Stomach (tissue), 9 donors: ENCODE measurements around the gene KCNH1. TPM values are rescaled to one million over a fixed set of nuclear protein-coding genes. Genes with fewer than 3 reads are reported as not detected.

Experiments used
- DNase-seq, 2 donors: peaks; one replicate each; pipeline versions ENCODE4 v3.0.0 to v3.0.0-alpha.2; 2013 to 2019
- H3K27ac ChIP-seq, 5 donors: fragments of 200-600 bp in 4 of 5; sonication (generic) in 4 of 5; one replicate each; pipeline ENCODE4 v1.5.1; 2013 to 2019; ENCODE audit warnings: mild to moderate bottlenecking in 1 of 5, moderate library complexity in 1 of 5
- H3K27me3 ChIP-seq, 3 donors: fragments of 200-600 bp; sonication (generic); one replicate each; pipeline ENCODE4 v1.5.1; 2017 to 2019; ENCODE audit warnings: mixed run types in 1 of 3
- H3K36me3 ChIP-seq, 4 donors: fragments of 200-600 bp; sonication (generic); 1 replicate in 3 of 4; 2 replicates in 1 of 4; pipeline ENCODE4 v1.5.1; 2016 to 2019
- H3K4me1 ChIP-seq, 4 donors: fragments of 200-600 bp; sonication (generic); one replicate each; pipeline ENCODE4 v1.5.1; 2016 to 2019
- H3K4me3 ChIP-seq, 4 donors: fragments of 200-600 bp; sonication (generic) in 3 of 4; one replicate each; pipeline ENCODE4 v1.5.1; 2016 to 2019; ENCODE audit warnings: mild to moderate bottlenecking in 1 of 4
- H3K9me3 ChIP-seq, 4 donors: fragments of 200-600 bp; sonication (generic); one replicate each; pipeline ENCODE4 v1.5.1; 2016 to 2019
- EP300 ChIP-seq: sonication (generic); formaldehyde crosslinking; IDR thresholded peaks from one replicate; pipeline ENCODE4 v1.6.1; 2017; ENCODE audit warnings: antibody characterized with exemption
- POLR2A ChIP-seq, 4 donors: fragments of 450-650 bp; IDR thresholded peaks; one replicate each; pipeline ENCODE4 v1.6.1; 2016; ENCODE audit warnings: antibody characterized with exemption in 4 of 4, control low read depth in 2 of 4, mild to moderate bottlenecking in 1 of 4, moderate library complexity in 1 of 4
- POLR2AphosphoS5 ChIP-seq, 3 donors: sonication (generic); formaldehyde crosslinking; IDR thresholded peaks; one replicate each; pipeline ENCODE4 v1.6.1; 2016; ENCODE audit warnings: antibody characterized with exemption in 3 of 3
- WGBS, 5 donors: extraction: QIAGEN DNeasy Blood & Tissue Kit in 3 of 5; methylation state at CpG; one replicate each; pipeline versions ENCODE4 v1.1.5 to v1.1.7; 2013 to 2018; 5-methylcytosine and 5-hydroxymethylcytosine counted together
- intact Hi-C: fragments of 100-400 bp; cut with DNase I; formaldehyde crosslinking; loops from one replicate; pipeline ENCODE4 v1.15.1; 2023; ENCODE audit warnings: low total_unique reads
- polyA plus RNA-seq, 3 donors: library from polyadenylated mRNA; stranded (reverse); fragments of 200-250 nt; gene quantifications; one replicate each; pipeline ENCODE4 v1.2.3, GENCODE V29; 2013
- total RNA-seq, 5 donors: library from RNA; depleted of rRNA; stranded (reverse); fragments of >200 nt; gene quantifications; one replicate each; pipeline versions ENCODE4 v1.1.0 to v1.2.3, GENCODE V29; 2014 to 2016
- TF ChIP-seq, protein P1 (sequence below), 7 experiments: fragments of 450-650 bp in 4 of 7; fragments of 200-600 bp in 3 of 7; sonication (generic) in 3 of 7; IDR thresholded peaks; one replicate each; pipeline ENCODE4 v1.5.1; 2016 to 2019; ENCODE audit warnings: antibody characterized with exemption in 7 of 7, control low read depth in 2 of 7, mild to moderate bottlenecking in 1 of 7
- donor health status: healthy with polysubstance abuse.
- donor health status: Bipolar disorder and iron deficiency.
- donor health status: healthy.

KCNH1 gene
- total and polyA plus RNA-seq, 8 donors, result 0.10 to 6.8 (median 3.2) TPM; not detected in 1

- intact Hi-C loops, result no loop called here
Measured at GRCh38 chr1:210792250-210793102, 341.5 kb downstream of the KCNH1 start.

GRCh38 chr1:210790196-210790595, 343.8 kb downstream of the KCNH1 start:
- TF ChIP-seq, protein P1, sequence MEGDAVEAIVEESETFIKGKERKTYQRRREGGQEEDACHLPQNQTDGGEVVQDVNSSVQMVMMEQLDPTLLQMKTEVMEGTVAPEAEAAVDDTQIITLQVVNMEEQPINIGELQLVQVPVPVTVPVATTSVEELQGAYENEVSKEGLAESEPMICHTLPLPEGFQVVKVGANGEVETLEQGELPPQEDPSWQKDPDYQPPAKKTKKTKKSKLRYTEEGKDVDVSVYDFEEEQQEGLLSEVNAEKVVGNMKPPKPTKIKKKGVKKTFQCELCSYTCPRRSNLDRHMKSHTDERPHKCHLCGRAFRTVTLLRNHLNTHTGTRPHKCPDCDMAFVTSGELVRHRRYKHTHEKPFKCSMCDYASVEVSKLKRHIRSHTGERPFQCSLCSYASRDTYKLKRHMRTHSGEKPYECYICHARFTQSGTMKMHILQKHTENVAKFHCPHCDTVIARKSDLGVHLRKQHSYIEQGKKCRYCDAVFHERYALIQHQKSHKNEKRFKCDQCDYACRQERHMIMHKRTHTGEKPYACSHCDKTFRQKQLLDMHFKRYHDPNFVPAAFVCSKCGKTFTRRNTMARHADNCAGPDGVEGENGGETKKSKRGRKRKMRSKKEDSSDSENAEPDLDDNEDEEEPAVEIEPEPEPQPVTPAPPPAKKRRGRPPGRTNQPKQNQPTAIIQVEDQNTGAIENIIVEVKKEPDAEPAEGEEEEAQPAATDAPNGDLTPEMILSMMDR (IDR thresholded peaks at IDR 0.05), result no peak
- no peak for TF ChIP-seq POLR2A (IDR thresholded peaks at IDR 0.05)
- TF ChIP-seq EP300, result no peak
- no peak for TF ChIP-seq POLR2AphosphoS5 (IDR thresholded peaks at IDR 0.05)
- no peak for DNase-seq
- no peak overlapping the region for H3K27ac ChIP-seq
- H3K27me3 ChIP-seq, result no peaks in the 10 kb centered on the region
- no peaks in the 10 kb centered on the region for H3K4me1 ChIP-seq
- no peak overlapping the region for H3K4me3 ChIP-seq
- intact Hi-C loops, result no loop called here
- 52 to 80% (median 76%) methylated on average over 2 of the region's 2 CpGs for WGBS, 5 donors
- no peaks in the 10 kb centered on the region for H3K9me3 ChIP-seq
- no peaks in the 10 kb centered on the region for H3K36me3 ChIP-seq

More at GRCh38 chr1:210792250-210793102, 341.5 kb downstream of the KCNH1 start:
- WGBS, 5 donors, result 45 to 51% (median 49%) methylated on average over 3 of the region's 3 CpGs
- Histone ChIP-seq H3K27ac (no peak overlapping the region), H3K4me3 (no peak overlapping the region), H3K27me3 (peaks cover 0 to 5% (median 0%) of the 10 kb centered on the region in 3 donors), H3K9me3 (no peaks in the 10 kb centered on the region), H3K4me1 (no peaks in the 10 kb centered on the region), H3K36me3 (no peaks in the 10 kb centered on the region)
- DNase-seq, result peak in 1 of 2 donors; percentile 10
- no peak for TF ChIP-seq POLR2A (IDR thresholded peaks at IDR 0.05)
- TF ChIP-seq EP300, result no peak

GRCh38 chr1:210787800-210788199, 346.1 kb downstream of the KCNH1 start:
- Histone ChIP-seq H3K9me3 (no peaks in the 10 kb centered on the region), H3K4me3 (no peak overlapping the region), H3K27ac (no peak overlapping the region), H3K27me3 (no peaks in the 10 kb centered on the region), H3K4me1 (no peaks in the 10 kb centered on the region), H3K36me3 (no peaks in the 10 kb centered on the region)
- WGBS, 5 donors, result 83 to 100% (median 91%) methylated on average over 1 of the region's 1 CpG
- TF ChIP-seq, protein P1 (IDR thresholded peaks at IDR 0.05), result no peak
- TF ChIP-seq EP300 (no peak), POLR2AphosphoS5 (IDR thresholded peaks at IDR 0.05) (no peak), POLR2A (IDR thresholded peaks at IDR 0.05) (no peak)
- DNase-seq, result no peak
- intact Hi-C loops, result no loop called here

GRCh38 chr1:210786546-210786945, 347.4 kb downstream of the KCNH1 start:
- H3K9me3 ChIP-seq, result no peaks in the 10 kb centered on the region
- H3K4me3 ChIP-seq, result no peak overlapping the region
- TF ChIP-seq, protein P1 (IDR thresholded peaks at IDR 0.05), result no peak
- TF ChIP-seq POLR2A (IDR thresholded peaks at IDR 0.05), result no peak
- no peak for TF ChIP-seq EP300
- no peak for TF ChIP-seq POLR2AphosphoS5 (IDR thresholded peaks at IDR 0.05)
- H3K36me3 ChIP-seq, result no peaks in the 10 kb centered on the region
- 66 to 81% (median 76%) methylated on average over 1 of the region's 1 CpG for WGBS, 5 donors
- intact Hi-C loops, result no loop called here
- H3K27ac ChIP-seq, result no peak overlapping the region
- no peaks in the 10 kb centered on the region for H3K4me1 ChIP-seq
- H3K27me3 ChIP-seq, result no peaks in the 10 kb centered on the region
- DNase-seq, result no peak

GRCh38 chr1:210783925-210784324, 350.0 kb downstream of the KCNH1 start:
- H3K9me3 ChIP-seq, result no peaks in the 10 kb centered on the region
- TF ChIP-seq EP300 (no peak), POLR2A (IDR thresholded peaks at IDR 0.05) (no peak), POLR2AphosphoS5 (IDR thresholded peaks at IDR 0.05) (no peak)
- TF ChIP-seq, protein P1 (IDR thresholded peaks at IDR 0.05), result no peak
- WGBS, 5 donors, result 57 to 81% (median 75%) methylated on average over 1 of the region's 1 CpG
- intact Hi-C loops, result no loop called here
- no peak for DNase-seq
- no peak overlapping the region for H3K4me3 ChIP-seq
- no peaks in the 10 kb centered on the region for H3K36me3 ChIP-seq
- H3K27me3 ChIP-seq, result no peaks in the 10 kb centered on the region
- H3K4me1 ChIP-seq, result no peaks in the 10 kb centered on the region
- no peak overlapping the region for H3K27ac ChIP-seq
